HG03432 (cell line): ENCODE data around the gene ME2.
"Not testable (repeated sequence)": the region's sequence is repeated elsewhere in the genome, so short reads cannot be mapped to it uniquely, and the experiment has no call there.

Experiments
- ATAC-seq: cut with Tn5 transposase; IDR thresholded peaks from one replicate; pipeline ENCODE4 v1.9.1; 2021; ENCODE audit warnings: mild to moderate bottlenecking, moderate library complexity; ENCODE audit not compliant: unreplicated experiment

The ME2 gene

DNA sequence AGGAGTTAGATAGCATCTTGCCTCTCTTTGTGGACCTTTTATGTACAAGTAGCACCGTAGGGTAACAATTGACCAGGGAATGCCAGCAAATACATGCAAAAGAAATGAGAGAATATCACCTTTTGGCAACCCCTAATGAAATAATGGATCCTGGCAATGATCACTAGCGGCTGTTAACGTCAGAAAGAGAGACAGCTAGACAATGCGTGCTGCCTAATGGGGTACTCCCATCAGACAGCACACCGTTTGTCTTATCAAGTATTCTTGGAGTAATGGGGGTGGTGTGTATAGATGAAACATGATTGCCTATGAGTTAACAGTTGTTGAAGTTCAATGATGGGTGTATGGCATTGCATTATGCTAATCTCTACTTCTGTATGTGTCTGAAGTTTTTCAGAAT lies 90.5 kb downstream of the ME2 start:
- ATAC-seq = no peak

- ATAC-seq = no peak
Measured at GRCh38 chr18:50970006-50970405, 91.1 kb downstream of the ME2 start.

GRCh38 chr18:50972404-50972803 lies 93.5 kb downstream of the ME2 start:
- ATAC-seq = not testable (repeated sequence)

- no peak for ATAC-seq
Measured at GRCh38 chr18:50973367-50974126, 94.6 kb downstream of the ME2 start.

DNA sequence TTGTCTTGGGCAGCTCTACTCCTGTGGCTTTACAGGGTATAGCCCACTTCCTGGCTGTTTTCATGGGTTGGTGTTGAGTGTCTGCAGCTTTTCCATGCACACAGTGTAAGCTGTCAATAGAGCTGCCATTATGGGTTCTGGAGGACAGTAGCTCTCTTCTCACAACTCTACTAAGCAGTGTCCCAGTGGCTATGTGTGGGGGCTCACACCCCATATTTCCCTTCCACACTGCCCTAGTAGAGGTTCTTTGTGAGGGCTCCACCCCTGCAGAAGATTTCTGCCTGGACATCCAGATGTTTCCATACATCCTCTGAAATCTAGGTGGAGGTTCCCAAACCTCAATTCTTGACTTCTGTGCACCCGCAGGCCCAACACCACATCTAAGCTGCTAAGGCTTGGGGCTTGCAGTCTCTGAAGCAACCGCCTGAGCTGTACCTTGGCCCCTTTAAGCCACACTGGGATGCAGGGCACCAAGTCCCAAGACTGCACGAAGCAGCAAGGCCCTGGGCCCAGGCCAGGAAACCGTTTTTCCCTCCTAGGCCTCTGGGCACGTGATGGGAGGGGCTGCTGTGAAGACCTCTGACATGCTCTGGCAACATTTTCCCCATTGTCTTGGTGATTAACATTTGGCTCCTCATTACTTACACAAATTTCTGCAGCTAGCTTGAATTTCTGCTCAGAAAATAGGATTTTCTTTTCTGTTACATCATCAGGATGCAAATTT lies 98.3 kb downstream of the ME2 start:
- no peak for ATAC-seq

DNA sequence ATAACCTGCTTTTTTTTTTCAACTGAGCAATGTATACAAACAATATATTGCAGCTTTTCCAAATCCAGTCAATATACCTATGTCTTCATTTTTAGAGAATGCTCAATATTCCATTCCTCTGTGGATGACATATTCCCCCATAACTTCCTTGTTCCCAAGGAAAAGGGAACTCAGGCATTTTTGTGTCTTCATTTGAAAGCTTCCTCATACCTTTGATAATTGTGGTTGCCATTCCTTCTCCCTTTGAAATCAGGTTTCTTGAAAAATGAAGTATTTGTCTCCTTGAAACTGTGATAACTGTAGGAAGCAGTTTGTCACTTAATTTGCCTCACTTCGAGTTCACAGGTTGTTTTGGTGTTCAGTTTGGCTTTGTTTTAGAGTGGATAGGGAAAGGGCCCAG lies 102.5 kb downstream of the ME2 start:
- no peak for ATAC-seq

DNA sequence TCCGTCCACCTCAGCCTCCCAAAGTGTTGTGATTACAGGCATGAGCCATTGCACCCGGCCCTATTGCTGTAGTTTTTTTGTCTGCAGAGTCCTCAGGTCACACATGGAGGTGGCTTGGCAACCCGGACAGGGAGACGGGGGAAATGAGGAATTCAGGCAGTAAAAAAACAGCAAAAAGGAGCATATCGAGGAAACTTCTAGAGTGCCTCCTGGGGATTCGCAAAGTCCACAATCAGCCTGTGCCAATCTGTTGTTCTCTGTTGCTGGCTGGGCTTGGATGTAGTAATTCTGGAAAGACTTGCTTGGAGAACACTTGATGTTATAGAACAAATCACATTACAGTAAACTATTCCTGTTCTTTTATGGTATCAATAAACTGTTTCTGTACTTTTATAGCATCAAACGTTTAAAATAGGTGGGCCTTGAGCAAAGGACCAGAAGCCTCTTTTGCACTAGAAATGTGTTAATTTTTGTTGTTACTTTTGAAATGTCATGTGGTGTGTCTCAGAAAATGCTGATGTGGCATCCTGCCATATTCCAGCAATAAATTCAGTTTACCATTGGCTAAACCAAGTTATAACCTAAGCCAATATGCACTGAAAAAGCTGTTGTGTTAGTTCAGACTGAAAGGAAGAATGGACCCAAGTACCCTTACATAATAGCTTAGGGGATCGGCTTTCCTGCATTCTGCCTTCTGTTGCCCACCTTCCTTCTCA lies 103.3 kb downstream of the ME2 start:
- no peak for ATAC-seq

GRCh38 chr18:50982802-50983179 lies 103.9 kb downstream of the ME2 start:
- no peak for ATAC-seq

DNA sequence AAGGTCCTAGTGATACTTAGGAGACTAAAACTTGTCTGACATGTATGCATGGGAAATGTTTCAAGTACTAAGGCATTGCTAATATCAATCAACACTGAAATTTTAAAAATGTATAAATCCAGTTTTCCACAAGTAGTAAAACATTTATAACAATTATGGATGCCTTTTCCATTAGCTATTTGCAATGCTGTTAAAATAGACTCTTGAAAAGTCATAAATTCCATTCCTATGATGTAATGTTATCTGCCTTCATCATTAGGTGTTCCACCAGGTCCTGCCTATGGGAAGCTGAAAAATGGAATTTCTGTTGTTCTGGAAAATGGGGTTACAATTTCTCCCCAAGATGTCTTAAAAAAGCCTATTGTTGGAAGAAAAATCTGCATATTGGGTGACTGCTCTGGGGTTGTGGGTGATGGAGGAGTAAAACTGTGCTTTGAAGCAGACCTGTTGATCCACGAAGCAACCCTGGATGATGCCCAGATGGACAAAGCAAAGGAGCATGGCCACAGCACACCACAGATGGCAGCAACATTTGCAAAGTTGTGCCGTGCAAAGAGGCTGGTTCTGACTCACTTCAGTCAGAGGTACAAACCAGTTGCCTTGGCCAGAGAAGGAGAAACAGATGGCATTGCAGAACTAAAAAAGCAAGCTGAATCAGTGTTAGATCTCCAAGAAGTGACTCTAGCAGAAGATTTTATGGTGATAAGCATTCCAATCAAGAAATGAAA lies 107.6 kb downstream of the ME2 start:
- ATAC-seq = no peak

DNA sequence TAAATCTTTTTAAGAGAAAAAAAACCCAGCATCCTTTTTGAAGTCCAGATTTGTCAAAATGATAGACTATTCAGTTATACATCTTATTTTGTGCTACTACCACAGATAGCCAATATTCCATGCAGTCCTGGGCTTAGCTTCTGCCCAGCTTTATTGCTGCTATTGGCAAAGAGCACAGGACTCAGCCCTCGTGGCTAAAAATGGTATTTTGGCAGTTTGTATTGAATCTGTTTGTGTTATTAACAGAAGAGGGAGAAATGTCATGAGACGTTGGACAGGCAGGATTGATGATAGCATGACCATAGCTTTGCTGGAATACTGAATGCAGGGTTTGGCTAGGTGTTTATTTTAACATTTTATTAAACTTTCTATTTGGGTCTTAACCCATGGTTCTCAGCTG lies 108.3 kb downstream of the ME2 start:
- ATAC-seq = no peak

GRCh38 chr18:50989711-50990110 lies 110.8 kb downstream of the ME2 start:
- no peak for ATAC-seq

GRCh38 chr18:50992351-50992762 lies 113.4 kb downstream of the ME2 start:
- ATAC-seq = no peak

DNA sequence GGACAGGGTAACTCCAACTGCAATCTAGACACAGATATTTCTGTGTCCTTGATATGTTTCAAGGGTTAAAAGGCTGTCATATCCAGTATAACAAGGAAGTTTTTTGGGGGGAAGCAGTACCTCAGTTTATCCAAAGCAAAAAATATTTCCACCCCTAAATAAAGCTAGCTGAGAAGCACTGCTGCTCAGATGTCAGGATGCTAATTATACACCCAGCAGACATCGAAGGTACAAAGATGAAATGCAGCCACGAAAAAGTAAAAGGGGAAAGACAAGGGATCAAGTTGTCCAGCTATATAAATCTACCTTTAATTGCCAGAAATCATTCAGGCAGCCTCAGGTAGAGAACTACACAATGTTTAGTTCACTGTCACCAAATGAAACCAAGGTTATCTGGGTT lies 115.1 kb downstream of the ME2 start:
- ATAC-seq = no peak

GRCh38 chr18:51003174-51003573 lies 124.3 kb downstream of the ME2 start:
- ATAC-seq = not testable (repeated sequence)
